ENCODE measurements around the gene CYB5R3.

DNA sequence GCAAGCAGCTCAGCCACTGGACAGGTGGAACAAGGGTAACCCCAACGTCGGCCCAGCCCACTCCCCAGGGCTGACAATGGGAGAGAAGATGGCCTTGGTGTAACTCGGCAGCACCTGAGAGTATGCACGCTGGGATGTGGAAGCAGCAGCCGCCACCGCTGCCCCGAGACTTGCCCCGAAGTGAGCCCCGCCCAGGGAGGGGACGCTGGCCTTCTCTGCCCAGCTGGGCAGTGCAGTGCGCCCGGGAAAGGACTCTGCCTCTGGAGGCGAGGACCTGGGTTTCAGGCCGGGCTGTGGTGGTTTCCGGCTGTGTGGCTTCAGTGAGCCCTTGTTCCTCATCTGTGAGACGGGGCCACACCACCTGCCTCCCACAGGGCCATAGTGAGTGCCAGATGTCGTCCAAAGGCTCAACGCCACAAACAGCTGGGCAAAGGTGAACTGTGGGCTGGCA, 25.9 kb downstream of the CYB5R3 start:
- TF ChIP-seq, protein P1, sequence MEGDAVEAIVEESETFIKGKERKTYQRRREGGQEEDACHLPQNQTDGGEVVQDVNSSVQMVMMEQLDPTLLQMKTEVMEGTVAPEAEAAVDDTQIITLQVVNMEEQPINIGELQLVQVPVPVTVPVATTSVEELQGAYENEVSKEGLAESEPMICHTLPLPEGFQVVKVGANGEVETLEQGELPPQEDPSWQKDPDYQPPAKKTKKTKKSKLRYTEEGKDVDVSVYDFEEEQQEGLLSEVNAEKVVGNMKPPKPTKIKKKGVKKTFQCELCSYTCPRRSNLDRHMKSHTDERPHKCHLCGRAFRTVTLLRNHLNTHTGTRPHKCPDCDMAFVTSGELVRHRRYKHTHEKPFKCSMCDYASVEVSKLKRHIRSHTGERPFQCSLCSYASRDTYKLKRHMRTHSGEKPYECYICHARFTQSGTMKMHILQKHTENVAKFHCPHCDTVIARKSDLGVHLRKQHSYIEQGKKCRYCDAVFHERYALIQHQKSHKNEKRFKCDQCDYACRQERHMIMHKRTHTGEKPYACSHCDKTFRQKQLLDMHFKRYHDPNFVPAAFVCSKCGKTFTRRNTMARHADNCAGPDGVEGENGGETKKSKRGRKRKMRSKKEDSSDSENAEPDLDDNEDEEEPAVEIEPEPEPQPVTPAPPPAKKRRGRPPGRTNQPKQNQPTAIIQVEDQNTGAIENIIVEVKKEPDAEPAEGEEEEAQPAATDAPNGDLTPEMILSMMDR (IDR thresholded peaks at IDR 0.05): no peak
- TF ChIP-seq POLR2A (IDR thresholded peaks at IDR 0.05): no peak
